ENCODE data around the gene BRCA1.
"Not testable (repeated sequence)": the region's sequence is repeated elsewhere in the genome, so short reads cannot be mapped to it uniquely, and the experiment has no call there.

Gene BRCA1

DNA sequence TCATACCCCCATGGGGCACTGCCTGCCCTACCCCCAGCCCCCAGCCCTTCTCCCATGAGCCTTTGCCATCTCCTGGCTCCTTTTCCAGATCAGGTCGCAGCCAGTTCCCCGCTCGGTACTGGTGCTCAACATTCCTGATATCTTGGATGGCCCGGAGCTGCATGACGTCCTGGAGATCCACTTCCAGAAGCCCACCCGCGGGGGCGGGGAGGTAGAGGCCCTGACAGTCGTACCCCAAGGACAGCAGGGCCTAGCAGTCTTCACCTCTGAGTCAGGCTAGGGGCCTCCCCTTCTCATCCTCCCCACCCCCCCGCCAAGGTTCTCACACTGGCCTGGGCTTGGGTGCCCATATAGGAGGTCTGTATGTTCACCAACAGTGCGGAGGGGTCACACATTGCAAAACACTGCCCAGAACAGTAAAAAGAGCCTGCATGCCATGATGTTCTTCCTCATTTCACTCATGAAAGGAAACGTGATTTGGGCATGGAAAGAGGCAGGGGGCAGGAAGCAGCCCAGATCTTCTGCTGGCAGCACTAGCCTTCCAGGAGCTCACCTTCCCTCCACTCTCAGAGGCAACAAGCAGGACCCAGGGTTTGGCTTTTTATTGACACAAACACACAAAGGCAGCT is 111.0 kb downstream of the BRCA1 start:
- H3K4me1 ChIP-seq (ENCODE audit: control insufficient read depth, insufficient read depth, low read length): no peaks in the 10 kb centered on the region; the same call in 1 of the 2 replicates
- H3K36me3 ChIP-seq (ENCODE audit: control insufficient read depth, insufficient read depth, low read length): peaks cover 43% of the 10 kb centered on the region
- H3K27me3 ChIP-seq (ENCODE audit: control insufficient read depth, insufficient read depth, low read length): no peaks in the 10 kb centered on the region
- H3K4me3 ChIP-seq (ENCODE audit: low read depth, low read length): no peak overlapping the region
- no peak overlapping the region for H3K9ac ChIP-seq (ENCODE audit: low read depth, low read length)
- no peak overlapping the region for H3K27ac ChIP-seq (ENCODE audit: low read depth, low read length)
- H3K9me3 ChIP-seq (ENCODE audit: control insufficient read depth, insufficient read depth, low read length): no peaks in the 10 kb centered on the region

DNA sequence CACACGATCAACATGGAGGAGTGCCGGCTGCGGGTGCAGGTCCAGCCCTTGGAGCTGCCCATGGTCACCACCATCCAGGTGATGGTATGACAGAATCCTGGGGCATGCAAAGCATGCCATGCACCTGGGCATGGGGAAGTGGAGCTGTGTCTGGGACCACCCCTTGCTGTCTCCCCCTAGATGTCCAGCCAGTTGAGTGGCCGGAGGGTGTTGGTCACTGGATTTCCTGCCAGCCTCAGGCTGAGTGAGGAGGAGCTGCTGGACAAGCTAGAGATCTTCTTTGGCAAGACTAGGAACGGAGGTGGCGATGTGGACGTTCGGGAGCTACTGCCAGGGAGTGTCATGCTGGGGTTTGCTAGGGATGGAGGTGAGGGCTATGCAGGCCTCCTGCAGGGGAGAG is 111.9 kb downstream of the BRCA1 start:
- Histone ChIP-seq H3K9me3 (ENCODE audit: control insufficient read depth, insufficient read depth, low read length) (no peaks in the 10 kb centered on the region), H3K36me3 (ENCODE audit: control insufficient read depth, insufficient read depth, low read length) (peaks cover 35% of the 10 kb centered on the region), H3K4me3 (ENCODE audit: low read depth, low read length) (no peak overlapping the region), H3K4me1 (ENCODE audit: control insufficient read depth, insufficient read depth, low read length) (no peaks in the 10 kb centered on the region; the same call in 1 of the 2 replicates), H3K27me3 (ENCODE audit: control insufficient read depth, insufficient read depth, low read length) (no peaks in the 10 kb centered on the region), H3K27ac (ENCODE audit: low read depth, low read length) (no peak overlapping the region), H3K9ac (ENCODE audit: low read depth, low read length) (no peak overlapping the region)

GRCh38 chr17:43011728-43012472 is 113.3 kb downstream of the BRCA1 start:
- Histone ChIP-seq H3K4me3 (ENCODE audit: low read depth, low read length) (no peak overlapping the region), H3K4me1 (ENCODE audit: control insufficient read depth, insufficient read depth, low read length) (peaks cover 2% of the 10 kb centered on the region; the same call in 1 of the 2 replicates), H3K27me3 (ENCODE audit: control insufficient read depth, insufficient read depth, low read length) (no peaks in the 10 kb centered on the region), H3K36me3 (ENCODE audit: control insufficient read depth, insufficient read depth, low read length) (peaks cover 24% of the 10 kb centered on the region), H3K9ac (ENCODE audit: low read depth, low read length) (no peak overlapping the region), H3K9me3 (ENCODE audit: control insufficient read depth, insufficient read depth, low read length) (no peaks in the 10 kb centered on the region), H3K27ac (ENCODE audit: low read depth, low read length) (no peak overlapping the region)

GRCh38 chr17:43010667-43011308 is 114.4 kb downstream of the BRCA1 start:
- H3K27ac ChIP-seq (ENCODE audit: low read depth, low read length): no peak overlapping the region
- H3K9me3 ChIP-seq (ENCODE audit: control insufficient read depth, insufficient read depth, low read length): no peaks in the 10 kb centered on the region
- H3K27me3 ChIP-seq (ENCODE audit: control insufficient read depth, insufficient read depth, low read length): no peaks in the 10 kb centered on the region
- peaks cover 14% of the 10 kb centered on the region for H3K36me3 ChIP-seq (ENCODE audit: control insufficient read depth, insufficient read depth, low read length)
- H3K9ac ChIP-seq (ENCODE audit: low read depth, low read length): no peak overlapping the region
- H3K4me3 ChIP-seq (ENCODE audit: low read depth, low read length): no peak overlapping the region
- peaks cover 5% of the 10 kb centered on the region; the same call in 1 of the 2 replicates for H3K4me1 ChIP-seq (ENCODE audit: control insufficient read depth, insufficient read depth, low read length)

DNA sequence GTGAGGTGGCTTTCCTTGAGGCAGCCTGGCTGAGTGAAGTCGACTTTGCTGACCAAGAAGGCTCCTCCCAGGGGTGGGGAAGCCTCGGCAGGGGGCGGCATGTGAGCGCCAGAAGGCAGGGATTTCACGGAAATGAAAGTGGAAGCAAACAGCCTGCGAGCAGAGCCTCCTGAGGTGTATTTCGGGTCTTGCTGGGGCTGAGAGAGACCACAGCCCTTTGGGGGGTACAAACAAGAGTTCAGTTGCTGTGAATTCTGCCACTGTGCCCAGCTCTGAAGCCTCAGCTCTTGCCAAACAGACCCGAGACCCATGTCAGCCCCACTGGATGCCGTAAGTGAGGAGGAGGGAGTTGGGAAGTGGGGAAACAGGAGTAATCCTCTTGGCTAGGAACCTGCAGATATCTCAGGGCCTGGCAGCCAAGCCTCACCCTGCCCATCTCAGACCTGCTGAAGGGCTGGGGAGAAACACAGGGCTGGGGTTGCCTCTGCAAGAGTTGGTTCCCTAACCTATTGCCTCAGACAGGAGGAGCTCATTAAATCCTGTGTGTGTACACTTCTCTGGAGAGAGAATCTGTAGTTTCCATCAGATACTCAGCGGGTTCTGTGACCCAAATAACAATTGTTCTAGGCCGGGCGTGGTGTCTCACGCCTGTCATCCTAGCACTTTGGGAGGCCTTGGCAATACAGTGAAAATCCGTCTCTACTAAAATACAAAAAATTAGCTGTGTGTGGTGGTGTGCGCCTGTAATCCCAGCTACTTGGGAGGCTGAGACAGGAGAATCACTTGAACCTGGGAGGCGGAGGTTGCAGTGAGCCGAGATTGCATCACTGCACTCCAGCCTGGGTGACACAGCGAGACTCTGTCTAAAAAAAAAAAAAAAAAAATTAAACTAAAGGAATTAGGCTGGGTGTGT is 118.3 kb downstream of the BRCA1 start, which contains the start of gene IFI35:
TSS of gene IFI35 (plus strand) at position 146 of the 913 bp plus-strand sequence. CDS start at position 310, 164 bp downstream.
- no peaks in the 10 kb centered on the region for H3K9me3 ChIP-seq (ENCODE audit: control insufficient read depth, insufficient read depth, low read length)
- peaks cover 28% of the 10 kb centered on the region for H3K36me3 ChIP-seq (ENCODE audit: control insufficient read depth, insufficient read depth, low read length)
- peak within 1 kb of the TSS; percentile 44 for H3K9ac ChIP-seq (ENCODE audit: low read depth, low read length)
- peak within 1 kb of the TSS; percentile 78 for H3K27ac ChIP-seq (ENCODE audit: low read depth, low read length)
- H3K4me1 ChIP-seq (ENCODE audit: control insufficient read depth, insufficient read depth, low read length): peaks cover 5% of the 10 kb centered on the region; the same call in 1 of the 2 replicates
- H3K4me3 ChIP-seq (ENCODE audit: low read depth, low read length): peak within 1 kb of the TSS; percentile 52
- no peaks in the 10 kb centered on the region for H3K27me3 ChIP-seq (ENCODE audit: control insufficient read depth, insufficient read depth, low read length)

GRCh38 chr17:43003542-43004172 is 121.5 kb downstream of the BRCA1 start:
- H3K27ac ChIP-seq (ENCODE audit: low read depth, low read length): peak overlapping the region; percentile 51
- no peak overlapping the region for H3K9ac ChIP-seq (ENCODE audit: low read depth, low read length)
- H3K36me3 ChIP-seq (ENCODE audit: control insufficient read depth, insufficient read depth, low read length): peaks cover 54% of the 10 kb centered on the region
- peaks cover 11% of the 10 kb centered on the region; the same call in 1 of the 2 replicates for H3K4me1 ChIP-seq (ENCODE audit: control insufficient read depth, insufficient read depth, low read length)
- H3K9me3 ChIP-seq (ENCODE audit: control insufficient read depth, insufficient read depth, low read length): no peaks in the 10 kb centered on the region
- H3K27me3 ChIP-seq (ENCODE audit: control insufficient read depth, insufficient read depth, low read length): no peaks in the 10 kb centered on the region
- no peak overlapping the region for H3K4me3 ChIP-seq (ENCODE audit: low read depth, low read length)

- H3K27ac ChIP-seq (ENCODE audit: low read depth, low read length): peak overlapping the region; percentile 59
- H3K4me3 ChIP-seq (ENCODE audit: low read depth, low read length): not testable (repeated sequence)
- H3K4me1 ChIP-seq (ENCODE audit: control insufficient read depth, insufficient read depth, low read length): peaks cover 12% of the 10 kb centered on the region; the same call in 1 of the 2 replicates
These were observed 124.3 kb downstream of the BRCA1 start for GRCh38 chr17:43000894-43001293.

GRCh38 chr17:42999003-42999525 is 126.1 kb downstream of the BRCA1 start:
- peaks cover 12% of the 10 kb centered on the region; the same call in 1 of the 2 replicates for H3K4me1 ChIP-seq (ENCODE audit: control insufficient read depth, insufficient read depth, low read length)
- H3K27ac ChIP-seq (ENCODE audit: low read depth, low read length): peak overlapping the region; percentile 98
- peak overlapping the region; percentile 99 for H3K4me3 ChIP-seq (ENCODE audit: low read depth, low read length)

More at GRCh38 chr17:43000894-43001293, 124.3 kb downstream of the BRCA1 start:
- not testable (repeated sequence) for H3K27me3 ChIP-seq (ENCODE audit: control insufficient read depth, insufficient read depth, low read length); H3K9ac ChIP-seq (ENCODE audit: low read depth, low read length); H3K9me3 ChIP-seq (ENCODE audit: control insufficient read depth, insufficient read depth, low read length)
- peaks cover 54% of the 10 kb centered on the region for H3K36me3 ChIP-seq (ENCODE audit: control insufficient read depth, insufficient read depth, low read length)

GRCh38 chr17:42997984-42998938 is 126.9 kb downstream of the BRCA1 start, which contains the start of gene RPL27:
Gene RPL27 (plus strand): TSS chr17:42998419. CDS start chr17:42998751, 332 bp downstream.
- Histone ChIP-seq H3K9me3 (ENCODE audit: control insufficient read depth, insufficient read depth, low read length) (no peaks in the 10 kb centered on the region), H3K27ac (ENCODE audit: low read depth, low read length) (peak within 1 kb of the TSS; percentile 98), H3K4me1 (ENCODE audit: control insufficient read depth, insufficient read depth, low read length) (peaks cover 12% of the 10 kb centered on the region; the same call in 1 of the 2 replicates), H3K4me3 (ENCODE audit: low read depth, low read length) (peak within 1 kb of the TSS; percentile 99), H3K9ac (ENCODE audit: low read depth, low read length) (peak within 1 kb of the TSS; percentile 97), H3K36me3 (ENCODE audit: control insufficient read depth, insufficient read depth, low read length) (peaks cover 44% of the 10 kb centered on the region), H3K27me3 (ENCODE audit: control insufficient read depth, insufficient read depth, low read length) (no peaks in the 10 kb centered on the region)

More at GRCh38 chr17:42999003-42999525, 126.1 kb downstream of the BRCA1 start:
- Histone ChIP-seq H3K9me3 (ENCODE audit: control insufficient read depth, insufficient read depth, low read length) (no peaks in the 10 kb centered on the region), H3K36me3 (ENCODE audit: control insufficient read depth, insufficient read depth, low read length) (peaks cover 46% of the 10 kb centered on the region), H3K9ac (ENCODE audit: low read depth, low read length) (peak overlapping the region; percentile 97), H3K27me3 (ENCODE audit: control insufficient read depth, insufficient read depth, low read length) (no peaks in the 10 kb centered on the region)

Measured in HUES48 (cell line).